IMR-90 (cell line): ENCODE measurements around the gene FAM8A1. TPM values are rescaled to one million over a fixed set of nuclear protein-coding genes. Genes with fewer than 3 reads are reported as not detected.

Experiments
- ATAC-seq: fragments of 200-7000 bp; cut with Tn5 transposase; 2 replicates; pipeline ENCODE4 v1.9.1; 2020; ENCODE audit warnings: low read depth, mild to moderate bottlenecking, moderate library complexity
- BruUV-seq: library from RNA; stranded (reverse); fragments of 400-500 nt; replicated peaks from 2 replicates; lab custom pipeline; 2021; lab: Mats Ljungman, UMichigan
- CTCF ChIA-PET: fragments of 300-600 bp; formaldehyde crosslinking; extraction: SDS; loops from one replicate; lab custom pipeline; 2021; ENCODE audit warnings: antibody characterized with exemption; lab: Yijun Ruan, JAX
- POLR2A ChIA-PET: fragments of 300-600 bp; sonication (Branson Sonifier 250); formaldehyde crosslinking; loops from one replicate; lab custom pipeline; 2022; ENCODE audit warnings: antibody characterized with exemption; ENCODE audit not compliant: unreplicated experiment; lab: Charles Lee
- DNase-seq: peaks from one replicate; pipeline ENCODE4 v3.0.0; 2013
- H2AFZ ChIP-seq: replicated peaks from 2 replicates; pipeline ENCODE3; 2013; ENCODE audit warnings: low read length, mild to moderate bottlenecking; ENCODE audit not compliant: poor library complexity
- H2AK5ac ChIP-seq: 2 replicates; pipeline ENCODE4 v1.6.1; 2013; ENCODE audit warnings: low read depth, low read length, inconsistent platforms
- H2AK9ac ChIP-seq: replicated peaks from 2 replicates; pipeline ENCODE3; 2013; ENCODE audit warnings: mild to moderate bottlenecking, low read depth, low read length, moderate library complexity; ENCODE audit not compliant: poor library complexity
- H2BK120ac ChIP-seq: 2 replicates; pipeline ENCODE4 v1.6.1; 2013; ENCODE audit warnings: low read depth, low read length, inconsistent platforms
- H2BK15ac ChIP-seq: 3 replicates; pipeline ENCODE4 v1.6.1; 2013; ENCODE audit warnings: low read depth, low read length, inconsistent platforms
- H2BK20ac ChIP-seq: 2 replicates; pipeline ENCODE4 v1.6.1; 2013; ENCODE audit warnings: low read depth, mild to moderate bottlenecking, inconsistent platforms, low read length, moderate library complexity
- H2BK5ac ChIP-seq: 2 replicates; pipeline ENCODE4 v1.6.1; 2013; ENCODE audit warnings: mild to moderate bottlenecking, low read depth, low read length, inconsistent platforms; ENCODE audit not compliant: poor library complexity, severe bottlenecking
- H3K14ac ChIP-seq: replicated peaks from 2 replicates; pipeline ENCODE4 v1.6.1; 2013; ENCODE audit warnings: low read depth, low read length, inconsistent platforms
- H3K18ac ChIP-seq: 2 replicates; pipeline ENCODE4 v1.6.1; 2013; ENCODE audit warnings: low read depth, low read length, control low read depth
- H3K23ac ChIP-seq: 2 replicates; pipeline ENCODE4 v1.6.1; 2013; ENCODE audit warnings: low read depth, low read length, inconsistent platforms
- H3K27ac ChIP-seq: 2 replicates; pipeline ENCODE4 v1.5.1; 2013; ENCODE audit warnings: mild to moderate bottlenecking, control low read depth, low read length; ENCODE audit not compliant: insufficient read depth
- H3K27me3 ChIP-seq: 2 replicates; pipeline ENCODE4 v1.6.1; 2013; ENCODE audit warnings: low read length; ENCODE audit not compliant: control insufficient read depth, insufficient read depth
- H3K36me3 ChIP-seq: 2 replicates; pipeline ENCODE4 v1.6.1; 2013; ENCODE audit warnings: low read length, mixed read lengths; ENCODE audit not compliant: control insufficient read depth, insufficient read depth
- H3K4ac ChIP-seq: 2 replicates; pipeline ENCODE4 v1.6.1; 2013; ENCODE audit warnings: low read depth, low read length, inconsistent platforms
- H3K4me1 ChIP-seq: 2 replicates; pipeline ENCODE4 v1.6.1; 2013; ENCODE audit warnings: low read length, mixed read lengths; ENCODE audit not compliant: control insufficient read depth, insufficient read depth
- H3K4me2 ChIP-seq: 2 replicates; pipeline ENCODE4 v1.6.1; 2013; ENCODE audit warnings: low read depth, mild to moderate bottlenecking, control low read depth, low read length, moderate library complexity
- H3K4me3 ChIP-seq: 2 replicates; pipeline ENCODE4 v1.5.1; 2013; ENCODE audit warnings: low read depth, mild to moderate bottlenecking, control low read depth, low read length, moderate library complexity; ENCODE audit not compliant: insufficient read depth
- H3K56ac ChIP-seq: 2 replicates; pipeline ENCODE4 v1.6.1; 2013; ENCODE audit warnings: low read length, inconsistent platforms; ENCODE audit not compliant: insufficient read depth; ENCODE audit errors: extremely low read depth
- H3K79me1 ChIP-seq, 2 experiments: 2 replicates each; pipeline ENCODE4 v1.6.1; 2013; ENCODE audit warnings: low read length in 2 of 2, inconsistent platforms in 1 of 2, low read depth in 1 of 2
- H3K9ac ChIP-seq: 2 replicates; pipeline ENCODE4 v1.6.1; 2013; ENCODE audit warnings: low read depth, low read length, control low read depth
- H3K9me1 ChIP-seq: 2 replicates; pipeline ENCODE4 v1.6.1; 2013; ENCODE audit warnings: low read length, inconsistent platforms; ENCODE audit not compliant: insufficient read depth
- H3K9me3 ChIP-seq: 2 replicates; pipeline ENCODE4 v1.6.1; 2013; ENCODE audit warnings: low read length; ENCODE audit not compliant: control insufficient read depth, insufficient read depth
- H4K20me1 ChIP-seq: 2 replicates; pipeline ENCODE4 v1.6.1; 2013; ENCODE audit warnings: low read length, inconsistent platforms; ENCODE audit not compliant: insufficient read depth
- H4K5ac ChIP-seq: 2 replicates; pipeline ENCODE4 v1.6.1; 2013; ENCODE audit warnings: mild to moderate bottlenecking, low read depth, low read length, control low read depth
- H4K8ac ChIP-seq, 2 experiments: 2 replicates each; pipeline ENCODE4 v1.6.1; 2013; ENCODE audit warnings: low read depth in 2 of 2, low read length in 2 of 2, control low read depth in 1 of 2, inconsistent platforms in 1 of 2
- H4K91ac ChIP-seq: 2 replicates; pipeline ENCODE4 v1.6.1; 2013; ENCODE audit warnings: low read depth, low read length, inconsistent platforms; ENCODE audit not compliant: insufficient read depth
- BHLHE40 ChIP-seq: fragments of 150-350 bp; IDR thresholded peaks from 2 replicates; pipeline ENCODE4 v1.6.1; 2016; ENCODE audit warnings: mild to moderate bottlenecking, low read depth, low read length
- CEBPB ChIP-seq: IDR thresholded peaks from 2 replicates; pipeline ENCODE4 v1.6.1; 2012; ENCODE audit warnings: low read depth, low read length, improper control_type of control experiment
- CHD1 ChIP-seq: IDR thresholded peaks from 2 replicates; pipeline ENCODE4 v1.6.1; 2012; ENCODE audit warnings: low read depth, low read length, improper control_type of control experiment
- CTCF ChIP-seq: conservative IDR thresholded peaks from 2 replicates; pipeline ENCODE4 v1.5.1; 2012; ENCODE audit warnings: mild to moderate bottlenecking, low read depth, low read length, improper control_type of control experiment
- ELK1 ChIP-seq: fragments of 150-350 bp; IDR thresholded peaks from 2 replicates; pipeline ENCODE4 v1.6.1; 2016; ENCODE audit warnings: low read depth, mild to moderate bottlenecking, low read length, moderate library complexity, borderline replicate concordance
- FOS ChIP-seq: fragments of 150-350 bp; IDR thresholded peaks from 2 replicates; pipeline ENCODE4 v1.6.1; 2016; ENCODE audit warnings: low read depth, low read length
- MAFK ChIP-seq: IDR thresholded peaks from 2 replicates; pipeline ENCODE4 v1.6.1; 2012; ENCODE audit warnings: low read depth, low read length, improper control_type of control experiment
- MAZ ChIP-seq: IDR thresholded peaks from 2 replicates; pipeline ENCODE4 v1.6.1; 2012; ENCODE audit warnings: low read depth, mild to moderate bottlenecking, low read length, improper control_type of control experiment, moderate library complexity, borderline replicate concordance
- MXI1 ChIP-seq: IDR thresholded peaks from 2 replicates; pipeline ENCODE4 v1.6.1; 2012; ENCODE audit warnings: low read depth, mild to moderate bottlenecking, low read length, moderate library complexity, borderline replicate concordance
- NFE2L2 ChIP-seq: fragments of 150-350 bp; IDR thresholded peaks from 2 replicates; pipeline ENCODE4 v1.6.1; 2016; ENCODE audit warnings: low read depth, mild to moderate bottlenecking, low read length
- POLR2A ChIP-seq: IDR thresholded peaks from 2 replicates; pipeline ENCODE4 v1.6.1; 2012; ENCODE audit warnings: mild to moderate bottlenecking, low read depth, low read length
- RAD21 ChIP-seq: IDR thresholded peaks from 2 replicates; pipeline ENCODE4 v1.6.1; 2012; ENCODE audit warnings: low read length, improper control_type of control experiment
- RFX5 ChIP-seq: IDR thresholded peaks from 2 replicates; pipeline ENCODE4 v1.8.0; 2012; ENCODE audit warnings: low read depth, mild to moderate bottlenecking, low read length, moderate library complexity
- USF2 ChIP-seq: fragments of 150-350 bp; IDR thresholded peaks from 2 replicates; pipeline ENCODE4 v1.6.1; 2017; ENCODE audit warnings: mild to moderate bottlenecking, antibody characterized with exemption, low read length, low read depth
- WGBS, 2 experiments: methylation state at CpG; one replicate each; pipeline versions ENCODE4 v1.1.5 to v1.1.7; 2013; ENCODE audit warnings: missing lambda C conversion rate in 2 of 2; ENCODE audit not compliant: insufficient read length in 1 of 2; ENCODE audit errors: extremely low coverage in 2 of 2; 5-methylcytosine and 5-hydroxymethylcytosine counted together
- dilution Hi-C: fragments of 300-500 bp; cut with HindIII; formaldehyde crosslinking; loops from one replicate; pipeline ENCODE4 v1.14.3; 2018; ENCODE audit warnings: low sequenced_read_pairs; ENCODE audit not compliant: unreplicated experiment
- in situ Hi-C: fragments of 300-500 bp; cut with MboI; formaldehyde crosslinking; loops from 3 replicates; pipeline ENCODE4 v1.14.3; 2019; ENCODE audit warnings: low sequenced_read_pairs, inconsistent platforms, mixed read lengths
- intact Hi-C: fragments of 100-400 bp; cut with micrococcal nuclease; formaldehyde crosslinking; loops from 2 replicates; pipeline ENCODE4 v1.10.0; 2022
- polyA plus RNA-seq, 3 experiments: library from polyadenylated mRNA; depleted of rRNA; stranded (reverse); fragments of >200 nt; gene quantifications; 2 replicates each; pipeline ENCODE4 v1.2.3, GENCODE V29; 2012; ENCODE audit warnings: low replicate concordance in 1 of 3
- total RNA-seq: library from RNA; depleted of rRNA; stranded (reverse); fragments of >200 nt; gene quantifications from 2 replicates; pipeline ENCODE4 v1.2.3, GENCODE V29; 2012

Gene FAM8A1
- total and polyA plus RNA-seq, 2 of the 4 experiments (the other 2 are of a cell fraction): 8.1 to 8.2 TPM

GRCh38 chr6:17589406-17590096 lies 10.6 kb upstream of the FAM8A1 start:
- no peak overlapping the region for H3K56ac ChIP-seq
- no peak overlapping the region for H2BK120ac ChIP-seq
- peak overlapping the region; percentile 24 for H3K4ac ChIP-seq
- no CpG with 5 or more reads among the region's 5 CpGs for WGBS, 2 experiments
- H2BK5ac ChIP-seq: peak overlapping the region; percentile 56
- dilution Hi-C loops (no loop called here), intact Hi-C loops (no loop called here), in situ Hi-C loops (loop anchor here (5.0 to 10.0 kb wide), 2 partner anchors 305 to 432 kb away; partner anchors contain the start of gene RBM24)
- H4K20me1 ChIP-seq: no peaks in the 10 kb centered on the region
- peak overlapping the region; percentile 16 for H2AFZ ChIP-seq
- DNase-seq (peak; percentile 95), ATAC-seq (peak; percentile 94)
- no peak overlapping the region for H3K4me2 ChIP-seq
- no peaks in the 10 kb centered on the region for H3K36me3 ChIP-seq
- BruUV-seq: no TSS peak
- H2AK9ac ChIP-seq: no peak overlapping the region
- H2BK15ac ChIP-seq: no peak overlapping the region; the same call in 2 of the 3 replicates
- no peak overlapping the region for H3K9ac ChIP-seq
- no peak overlapping the region for H4K5ac ChIP-seq
- H3K4me3 ChIP-seq: no peak overlapping the region
- H3K79me1 ChIP-seq: no peaks in the 10 kb centered on the region
- H3K9me1 ChIP-seq: peaks cover 3% of the 10 kb centered on the region; the same call in 1 of the 2 replicates
- peak overlapping the region; percentile 53; the same call in 1 of the 2 replicates for H2BK20ac ChIP-seq
- H3K27me3 ChIP-seq: no peaks in the 10 kb centered on the region
- H3K23ac ChIP-seq: no peak overlapping the region
- H3K4me1 ChIP-seq: no peaks in the 10 kb centered on the region
- peak overlapping the region; percentile 50; the same call in 1 of the 2 replicates for H3K18ac ChIP-seq
- CTCF ChIA-PET: interaction anchor here (0.6 kb wide), 4 partner anchors 25 to 432 kb away, joined by 3 to 8 read pairs (median 4); no protein-coding TSS in a partner anchor
- POLR2A ChIA-PET: no interaction called here
- peak overlapping the region in 1 of 2 experiments; percentile 81; a peak in 2 of 4 replicates for H4K8ac ChIP-seq
- 0 out of 2 replicates have a peak overlapping the region, but pooled peaks have one; percentile 43 for H3K14ac ChIP-seq
- H2AK5ac ChIP-seq: 0 out of 2 replicates have a peak overlapping the region, but pooled peaks have one; percentile 69
- no peaks in the 10 kb centered on the region for H3K9me3 ChIP-seq
- H3K27ac ChIP-seq: no peak overlapping the region
- H4K91ac ChIP-seq: peak overlapping the region; percentile 20; the same call in 1 of the 2 replicates
- TF ChIP-seq MXI1 (0 out of 2 replicates have a peak, but pooled peaks have one; percentile 20), MAZ (no peak), RAD21 (peak; percentile 19; the same call in 1 of the 2 replicates), ELK1 (no peak), FOS (peak; percentile 62), CHD1 (no peak), CEBPB (no peak), POLR2A (no peak), MAFK (0 out of 2 replicates have a peak, but pooled peaks have one; percentile 9), USF2 (no peak), NFE2L2 (no peak), CTCF (0 out of 2 replicates have a peak, but pooled peaks have one; percentile 12), BHLHE40 (0 out of 2 replicates have a peak, but pooled peaks have one; percentile 29), RFX5 (no peak)
